Lung (tissue), 12 donors: ENCODE data around the gene USP8. TPM values are rescaled to one million over a fixed set of nuclear protein-coding genes. Genes with fewer than 3 reads are reported as not detected.

Source experiments
- ATAC-seq: fragments of 200-7000 bp; cut with Tn5 transposase; one replicate; pipeline ENCODE4 v1.9.1; 2020; ENCODE audit warnings: moderate number of reproducible peaks; ENCODE audit not compliant: insufficient read depth, low FRiP score
- DNase-seq, 3 donors: peaks; one replicate each; pipeline ENCODE4 v3.0.0-alpha.2; 2013 to 2017
- H3K27ac ChIP-seq, 2 donors: one replicate each; pipeline ENCODE4 v1.5.1; 2013; ENCODE audit warnings: mild to moderate bottlenecking in 2 of 2, moderate library complexity in 2 of 2, control low read depth in 1 of 2, inconsistent platforms in 1 of 2, low read depth in 1 of 2, low read length in 1 of 2
- H3K27me3 ChIP-seq, 3 donors: one replicate each; pipeline ENCODE4 v1.5.1; 2013; ENCODE audit warnings: low read length in 2 of 3; ENCODE audit not compliant: control insufficient read depth in 3 of 3, insufficient read depth in 3 of 3
- H3K36me3 ChIP-seq, 4 donors: one replicate each; pipeline ENCODE4 v1.5.1; 2013; ENCODE audit warnings: low read length in 4 of 4, mild to moderate bottlenecking in 1 of 4, moderate library complexity in 1 of 4; ENCODE audit not compliant: control insufficient read depth in 4 of 4, insufficient read depth in 4 of 4
- H3K4me1 ChIP-seq, 5 donors: one replicate each; pipeline ENCODE4 v1.5.1; 2013; ENCODE audit warnings: low read length in 5 of 5, mild to moderate bottlenecking in 2 of 5, moderate library complexity in 1 of 5; ENCODE audit not compliant: control insufficient read depth in 5 of 5, insufficient read depth in 5 of 5
- H3K4me3 ChIP-seq: one replicate; pipeline ENCODE4 v1.5.1; 2013; ENCODE audit warnings: mild to moderate bottlenecking, control low read depth, moderate library complexity
- H3K9ac ChIP-seq, 2 donors: one replicate each; pipeline ENCODE4 v1.5.1; 2013; ENCODE audit warnings: low read length in 2 of 2, control low read depth in 1 of 2; ENCODE audit not compliant: insufficient read depth in 1 of 2
- H3K9me3 ChIP-seq, 4 donors: one replicate each; pipeline ENCODE4 v1.5.1; 2013; ENCODE audit warnings: low read length in 3 of 4, mild to moderate bottlenecking in 1 of 4, moderate library complexity in 1 of 4; ENCODE audit not compliant: control insufficient read depth in 4 of 4, insufficient read depth in 3 of 4
- CTCF ChIP-seq: IDR thresholded peaks from 2 replicates; pipeline ENCODE4 v1.5.1; 2012; ENCODE audit warnings: mild to moderate bottlenecking; ENCODE audit errors: control extremely low read depth, extremely low read depth
- WGBS, 2 donors: extraction: QIAGEN DNeasy Blood & Tissue Kit; methylation state at CpG; one replicate each; pipeline ENCODE4 v1.1.7; 2013; 5-methylcytosine and 5-hydroxymethylcytosine counted together
- polyA plus RNA-seq, 2 donors: library from polyadenylated mRNA; stranded (reverse); fragments of 200-250 nt; gene quantifications; one replicate each; pipeline ENCODE4 v1.2.1, GENCODE V29; 2013
- total RNA-seq, 2 donors: library from RNA; depleted of rRNA in 1 of 2; stranded (reverse); fragments of >200 nt in 1 of 2; gene quantifications; one replicate each; pipeline ENCODE4 v1.2.1, GENCODE V29; 2014 to 2021
- donor health status: control.
- donor health status: control.
- donor health status: Bipolar disorder and iron deficiency.
- donor health status: healthy.
- donor health status: DM: yes; HTN: yes; CAD: no.

USP8 gene
- total and polyA plus RNA-seq, 4 donors: 14.0 to 92.1 (median 41.3) TPM

GRCh38 chr15:50431204-50431603 lies 7.0 kb downstream of the USP8 start:
- Histone ChIP-seq H3K27ac (no peak overlapping the region), H3K4me1 (peaks cover 0 to 10% (median 1%) of the 10 kb centered on the region in 5 donors), H3K9ac (no peak overlapping the region), H3K36me3 (peaks cover 0 to 3% (median 0%) of the 10 kb centered on the region in 4 donors), H3K27me3 (no peaks in the 10 kb centered on the region), H3K9me3 (peaks cover 0 to 2% (median 0%) of the 10 kb centered on the region in 4 donors), H3K4me3 (no peak overlapping the region)
- ATAC-seq (no peak), DNase-seq (no peak)
- no peak for TF ChIP-seq CTCF
- 94 to 100% methylated on average over 1 of the region's 1 CpG for WGBS, 2 donors

DNA sequence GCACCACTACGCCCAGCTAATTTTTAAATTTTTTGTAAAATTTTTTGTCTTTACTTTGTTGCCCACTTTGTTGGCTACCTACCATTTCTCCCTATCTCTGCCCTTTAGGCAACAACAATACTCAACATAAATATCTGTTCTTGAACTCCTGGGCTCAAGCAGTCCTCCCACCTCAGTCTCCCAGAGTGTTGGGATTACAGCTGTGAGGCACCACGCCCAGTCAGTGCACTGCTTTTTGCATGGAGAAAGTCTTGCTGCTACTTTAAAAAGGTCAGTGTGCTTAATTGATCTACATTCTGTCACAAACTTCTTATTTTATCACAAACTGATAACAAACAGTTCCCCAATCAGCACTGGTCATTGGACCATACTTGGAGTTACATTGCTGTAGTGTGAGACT lies 8.0 kb downstream of the USP8 start:
- ATAC-seq (no peak), DNase-seq (no peak)
- Histone ChIP-seq H3K9me3 (no peaks in the 10 kb centered on the region), H3K36me3 (peaks cover 0 to 3% (median 0%) of the 10 kb centered on the region in 4 donors), H3K4me3 (no peak overlapping the region), H3K27ac (no peak overlapping the region), H3K9ac (no peak overlapping the region), H3K4me1 (peaks cover 0 to 6% (median 1%) of the 10 kb centered on the region in 5 donors), H3K27me3 (no peaks in the 10 kb centered on the region)
- TF ChIP-seq CTCF: no peak
- WGBS, 2 donors: 95 to 97% methylated on average over 2 of the region's 2 CpGs

DNA sequence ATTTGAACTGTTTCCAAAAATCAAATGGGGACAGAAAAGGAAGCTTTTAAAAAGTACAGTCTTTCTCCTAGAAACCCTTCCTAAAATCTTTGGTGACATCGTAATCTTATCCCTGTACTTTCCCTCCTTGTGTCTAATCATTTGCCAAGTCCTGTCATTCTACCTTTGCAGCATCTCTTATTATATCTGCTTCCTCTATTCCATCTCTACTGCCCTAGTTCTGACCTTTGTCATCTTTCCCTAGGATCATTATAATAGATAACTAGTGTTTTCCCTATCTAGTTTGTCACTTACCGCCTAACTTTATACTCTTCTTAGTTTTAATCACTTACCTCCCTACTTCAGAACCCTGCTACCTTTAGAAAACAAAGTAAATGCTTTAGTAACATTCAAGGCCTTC lies 11.6 kb downstream of the USP8 start:
- no peak for ATAC-seq
- Histone ChIP-seq H3K4me1 (peaks cover 0 to 5% (median 0%) of the 10 kb centered on the region in 5 donors), H3K27me3 (no peaks in the 10 kb centered on the region), H3K9me3 (no peaks in the 10 kb centered on the region), H3K27ac (no peak overlapping the region), H3K36me3 (peaks cover 6 to 12% (median 9%) of the 10 kb centered on the region in 4 donors), H3K9ac (no peak overlapping the region), H3K4me3 (no peak overlapping the region)
- DNase-seq: no peak
- 89 to 96% methylated on average over 2 of the region's 2 CpGs for WGBS, 2 donors
- TF ChIP-seq CTCF: no peak

DNA sequence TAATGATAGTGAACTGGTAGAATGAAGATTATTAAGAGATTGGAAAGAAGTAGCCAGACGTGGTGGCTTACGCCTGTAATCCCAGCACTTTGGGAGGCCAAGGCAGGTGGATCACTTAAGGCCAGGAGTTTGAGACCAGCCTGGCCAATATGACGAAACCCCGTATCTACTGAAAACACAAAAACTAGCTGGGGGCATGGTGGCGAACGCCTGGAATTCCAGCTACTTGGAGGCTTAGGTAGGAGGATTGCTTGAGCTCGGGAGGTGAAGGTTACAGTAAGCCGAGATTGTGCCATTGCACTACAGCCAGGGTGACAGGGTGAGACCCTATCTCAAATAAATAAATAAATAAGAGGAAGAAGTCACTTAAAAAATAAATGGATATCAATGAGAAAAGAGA lies 14.0 kb downstream of the USP8 start:
- H3K9ac ChIP-seq: no peak overlapping the region
- ATAC-seq: no peak
- H3K36me3 ChIP-seq: peaks cover 11 to 17% (median 14%) of the 10 kb centered on the region in 4 donors
- peaks cover 0 to 5% (median 0%) of the 10 kb centered on the region in 5 donors for H3K4me1 ChIP-seq
- no peaks in the 10 kb centered on the region for H3K9me3 ChIP-seq
- H3K27ac ChIP-seq: no peak overlapping the region
- H3K27me3 ChIP-seq: no peaks in the 10 kb centered on the region
- WGBS, 2 donors: 97% methylated on average over 8 of the region's 8 CpGs
- H3K4me3 ChIP-seq: no peak overlapping the region
- no peak for DNase-seq
- no peak for TF ChIP-seq CTCF
